Gastrocnemius medialis (tissue), 4 donors: ENCODE measurements around the gene KLHL29.

Experiments used
- CTCF ChIP-seq, 5 experiments: fragments of 450-650 bp in 3 of 5; fragments of 200-600 bp in 2 of 5; sonication (generic) in 2 of 5; IDR thresholded peaks in 4 of 5; conservative IDR thresholded peaks in 1 of 5; 1 replicate in 4 of 5; 2 replicates in 1 of 5; pipeline ENCODE4 v1.5.1; 2016 to 2019; ENCODE audit warnings: antibody characterized with exemption in 5 of 5, mild to moderate bottlenecking in 3 of 5, moderate library complexity in 3 of 5
- POLR2A ChIP-seq, 2 donors: fragments of 450-650 bp; IDR thresholded peaks; one replicate each; pipeline ENCODE4 v1.6.1; 2017; ENCODE audit warnings: antibody characterized with exemption in 2 of 2, mild to moderate bottlenecking in 2 of 2, moderate library complexity in 2 of 2

GRCh38 chr2:23703037-23703582 lies 318.1 kb downstream of the KLHL29 start:
- TF ChIP-seq CTCF (IDR thresholded peaks at IDR 0.05 in 4 of 5, conservative IDR thresholded peaks at IDR 0.05 in 1 of 5) (no peak), POLR2A (IDR thresholded peaks at IDR 0.05) (no peak)
